Glomerular endothelial cell (primary cell): ENCODE measurements around the gene HEMK1. TPM values are rescaled to one million over a fixed set of nuclear protein-coding genes. Genes with fewer than 3 reads are reported as not detected.

Experiments
- DNase-seq: peaks from one replicate; pipeline ENCODE4 v3.0.0-alpha.2; 2011; ENCODE audit warnings: low read depth, low spot score; ENCODE audit errors: extremely low read depth
- total RNA-seq: library from RNA; depleted of rRNA; stranded (reverse); fragments of >200 nt; gene quantifications from 2 replicates; pipeline ENCODE4 v1.2.3, GENCODE V29; 2015

Gene HEMK1
- total RNA-seq, 1 donor from 2014 or later, result 12.9 TPM

- DNase-seq, result no peak
Observed at GRCh38 chr3:50630877-50631276, 61.6 kb downstream of the HEMK1 start.

- DNase-seq, result no peak
Observed at GRCh38 chr3:50632450-50632849, 63.1 kb downstream of the HEMK1 start.

- DNase-seq, result no peak
Observed at GRCh38 chr3:50633230-50633790, 64.0 kb downstream of the HEMK1 start.

- no peak for DNase-seq
Observed at GRCh38 chr3:50635066-50635465, 65.7 kb downstream of the HEMK1 start.

GRCh38 chr3:50637011-50637410, 67.7 kb downstream of the HEMK1 start:
- no peak for DNase-seq

- DNase-seq, result no peak
Observed at GRCh38 chr3:50637945-50638344, 68.6 kb downstream of the HEMK1 start.

GRCh38 chr3:50639055-50639494, 69.8 kb downstream of the HEMK1 start:
- DNase-seq, result no peak

GRCh38 chr3:50642382-50642781, 73.1 kb downstream of the HEMK1 start:
- DNase-seq, result no peak

- DNase-seq, result no peak
Observed at GRCh38 chr3:50644561-50644960, 75.2 kb downstream of the HEMK1 start.

- no peak for DNase-seq
Observed at GRCh38 chr3:50645378-50645777, 76.1 kb downstream of the HEMK1 start.

Other genes with a start within 250 kb of the HEMK1 start
- gene HYAL2, start 246.8 kb upstream of the HEMK1 start, total RNA-seq, result 676 and 849 TPM in 2 replicates
- gene TUSC2, start 241.3 kb upstream of the HEMK1 start, total RNA-seq, result 28.0 and 85.3 TPM in 2 replicates
- 23.8 and 40.5 TPM in 2 replicates for gene RASSF1, start 228.7 kb upstream of the HEMK1 start, total RNA-seq
- 0.12 and 0.44 TPM in 2 replicates for gene ZMYND10, start 223.8 kb upstream of the HEMK1 start, total RNA-seq
- 20.9 and 22.7 TPM in 2 replicates for gene NPRL2, start 218.7 kb upstream of the HEMK1 start, total RNA-seq
- gene CYB561D2, start 218.7 kb upstream of the HEMK1 start, total RNA-seq, result 16.2 and 19.8 TPM in 2 replicates
- 67.2 and 77.0 TPM in 2 replicates for gene TMEM115, start 210.0 kb upstream of the HEMK1 start, total RNA-seq
- 0.10 TPM in 1 of 2 replicates, not detected in the other for gene CACNA2D2, start 65.9 kb upstream of the HEMK1 start, total RNA-seq
- gene C3orf18, start 1.8 kb upstream of the HEMK1 start, total RNA-seq, result 4.2 and 4.8 TPM in 2 replicates
- 1.9 and 2.5 TPM in 2 replicates for gene CISH, start 42.3 kb downstream of the HEMK1 start, total RNA-seq
- 15.5 and 33.4 TPM in 2 replicates for gene MAPKAPK3, start 47.6 kb downstream of the HEMK1 start, total RNA-seq
- gene DOCK3, start 105.4 kb downstream of the HEMK1 start, total RNA-seq, result 0.19 and 0.29 TPM in 2 replicates